Stimulated activated CD8-positive, alpha-beta memory T cell treated with anti-CD3 and anti-CD28 coated beads, Interleukin-7, amount 100 ng/mL, for 24 hours (primary cell): ENCODE measurements around the gene IFNL2.
"Not testable (repeated sequence)": the region's sequence is repeated elsewhere in the genome, so short reads cannot be mapped to it uniquely, and the experiment has no call there.

Source experiments
- DNase-seq: peaks from one replicate; pipeline ENCODE4 v3.0.0-alpha.2; 2020; ENCODE audit warnings: low read depth

IFNL2 gene

DNA sequence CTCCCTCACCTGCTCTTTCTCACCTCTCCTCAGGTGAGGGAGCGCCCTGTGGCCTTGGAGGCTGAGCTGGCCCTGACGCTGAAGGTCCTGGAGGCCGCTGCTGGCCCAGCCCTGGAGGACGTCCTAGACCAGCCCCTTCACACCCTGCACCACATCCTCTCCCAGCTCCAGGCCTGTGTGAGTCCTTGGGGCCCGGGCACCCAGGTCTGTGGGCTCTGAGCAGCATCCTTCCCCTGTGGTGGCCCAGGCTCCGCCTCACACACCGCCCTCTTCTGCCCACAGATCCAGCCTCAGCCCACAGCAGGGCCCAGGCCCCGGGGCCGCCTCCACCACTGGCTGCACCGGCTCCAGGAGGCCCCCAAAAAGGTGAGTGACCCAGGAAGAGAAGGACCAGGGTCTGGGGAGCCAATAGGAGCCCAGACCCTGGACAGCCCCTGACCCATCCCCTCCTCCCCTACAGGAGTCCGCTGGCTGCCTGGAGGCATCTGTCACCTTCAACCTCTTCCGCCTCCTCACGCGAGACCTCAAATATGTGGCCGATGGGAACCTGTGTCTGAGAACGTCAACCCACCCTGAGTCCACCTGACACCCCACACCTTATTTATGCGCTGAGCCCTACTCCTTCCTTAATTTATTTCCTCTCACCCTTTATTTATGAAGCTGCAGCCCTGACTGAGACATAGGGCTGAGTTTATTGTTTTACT, 29.9 kb downstream of the IFNL2 start:
- peak; percentile 26 for DNase-seq

DNA sequence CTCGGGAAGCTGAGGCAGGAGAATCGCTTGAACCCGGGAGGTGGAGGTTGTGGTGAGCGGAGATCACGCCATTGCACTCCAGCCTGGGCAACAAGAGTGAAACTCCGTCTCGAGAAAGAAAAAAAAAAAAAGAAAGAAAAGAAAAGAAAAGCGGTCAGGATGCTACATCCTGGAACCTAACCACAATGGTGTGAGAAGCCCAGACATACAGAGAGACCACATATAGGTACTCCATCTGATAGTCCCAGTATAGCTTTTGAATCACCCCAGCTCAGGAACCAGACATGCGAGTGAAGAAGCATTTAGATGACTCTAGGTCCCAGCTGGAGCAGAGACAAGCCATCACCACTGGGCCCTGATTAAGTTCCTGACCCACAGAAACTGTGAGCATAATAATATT, 31.2 kb downstream of the IFNL2 start:
- no peak for DNase-seq

DNA sequence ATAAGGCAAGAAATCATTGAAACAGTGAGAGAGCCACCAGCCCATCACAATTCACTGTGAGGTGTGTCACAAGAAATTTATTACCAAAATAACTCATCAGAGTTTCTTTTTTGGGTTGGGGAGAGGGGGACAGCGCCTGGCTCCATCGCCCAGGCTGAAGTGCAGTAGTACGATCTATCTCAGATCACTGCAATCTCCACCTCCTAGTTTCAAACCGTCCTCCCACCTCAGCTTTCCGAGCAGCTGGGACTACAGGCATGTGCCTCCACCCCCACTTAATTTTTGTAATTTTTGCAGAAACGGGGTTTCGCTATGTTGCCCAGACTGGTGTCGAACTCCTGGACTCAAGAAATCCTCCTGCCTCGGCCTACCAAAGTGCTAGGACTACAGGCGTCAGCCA, 31.6 kb downstream of the IFNL2 start:
- no peak for DNase-seq

DNA sequence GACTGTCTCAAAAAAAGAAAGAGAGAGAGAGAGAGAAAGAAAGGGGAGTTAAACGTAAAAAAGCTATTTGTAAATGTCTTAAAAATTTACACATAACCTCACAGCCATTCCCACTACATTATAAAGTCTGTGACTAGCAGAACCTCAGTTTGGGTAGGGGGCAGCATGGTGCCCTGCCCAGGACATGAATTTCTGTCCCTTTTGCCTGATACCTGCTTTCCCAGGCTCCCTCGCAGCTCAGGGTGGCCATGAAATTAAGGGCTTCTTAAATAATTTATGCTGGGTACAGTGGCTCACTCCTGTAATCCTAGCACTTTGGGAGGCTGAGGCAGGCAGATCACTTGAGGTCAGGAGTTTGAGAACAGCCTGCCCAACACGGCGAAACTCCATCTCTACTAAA, 32.8 kb downstream of the IFNL2 start:
- no peak for DNase-seq

DNA sequence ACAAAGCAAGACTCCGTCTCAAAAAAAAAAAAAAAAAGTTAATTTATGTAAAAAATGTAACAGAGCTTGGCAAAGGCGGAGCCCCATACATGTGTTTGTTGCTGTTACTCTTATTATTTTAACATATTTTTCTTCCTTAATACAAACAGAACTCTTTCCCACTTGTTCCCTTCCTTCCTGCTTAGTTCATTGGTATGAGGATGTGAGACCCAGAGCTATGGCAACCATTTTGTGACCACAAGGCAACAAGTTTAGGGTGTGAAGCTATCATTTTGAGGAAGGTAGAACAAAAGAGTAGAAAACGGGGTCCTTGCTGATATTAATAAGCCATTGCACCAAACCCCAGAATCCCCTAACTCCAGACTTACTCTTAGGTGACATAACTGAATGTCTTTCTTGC, 33.4 kb downstream of the IFNL2 start:
- DNase-seq = no peak

DNA sequence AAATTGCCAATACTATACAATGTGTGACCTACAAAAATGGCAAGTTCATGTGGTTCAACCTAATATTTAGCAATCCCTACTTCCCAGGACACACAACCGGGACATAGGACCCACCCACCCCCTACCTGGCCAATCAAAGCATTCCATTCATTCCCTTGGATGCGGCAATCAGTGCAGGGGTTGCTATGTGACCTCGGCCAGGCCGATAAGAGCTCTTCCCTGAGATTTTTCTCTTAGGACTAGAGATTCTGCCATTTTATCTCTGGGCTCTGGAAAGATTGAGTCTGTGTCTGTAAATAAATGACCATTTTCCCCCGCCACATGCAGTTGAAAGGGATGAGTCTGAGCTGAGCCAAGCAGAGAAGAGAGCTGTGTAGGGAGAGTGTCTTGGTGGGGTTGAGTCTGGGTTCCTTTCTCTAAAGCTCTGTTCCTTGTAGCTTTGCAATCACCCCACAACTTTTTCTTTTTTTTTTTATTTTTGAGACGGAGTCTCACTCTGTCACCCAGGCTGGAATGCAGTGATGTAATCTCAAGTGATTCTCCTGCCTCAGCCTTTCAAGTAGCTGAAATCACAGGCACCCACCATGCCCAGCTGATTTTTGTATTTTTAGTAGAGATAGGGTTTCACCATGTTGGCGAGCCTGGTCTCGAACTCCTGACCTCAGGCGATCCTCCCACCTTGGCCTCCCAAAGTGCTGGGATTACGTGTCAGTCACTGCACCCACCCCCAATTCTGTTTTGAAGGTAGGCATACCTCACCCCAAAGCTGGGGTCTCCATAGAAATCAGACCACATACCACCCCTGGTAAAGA, 35.4 kb downstream of the IFNL2 start:
- no peak for DNase-seq

DNA sequence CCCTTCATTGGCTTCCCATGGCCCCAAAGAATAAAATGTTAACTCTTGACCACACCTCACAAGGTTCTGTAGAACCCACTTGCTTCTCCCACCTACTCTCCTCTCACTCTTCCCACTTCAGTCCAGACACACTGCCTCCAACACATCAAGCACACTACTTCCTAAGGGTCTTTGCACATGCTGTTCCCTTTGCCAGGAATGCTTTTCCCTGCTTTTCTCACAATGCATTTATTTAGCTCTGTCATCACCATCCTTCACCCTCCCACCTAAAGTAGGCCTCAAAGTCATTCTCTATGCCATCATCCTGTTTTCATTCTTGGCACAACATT, 36.0 kb downstream of the IFNL2 start:
- no peak for DNase-seq

DNA sequence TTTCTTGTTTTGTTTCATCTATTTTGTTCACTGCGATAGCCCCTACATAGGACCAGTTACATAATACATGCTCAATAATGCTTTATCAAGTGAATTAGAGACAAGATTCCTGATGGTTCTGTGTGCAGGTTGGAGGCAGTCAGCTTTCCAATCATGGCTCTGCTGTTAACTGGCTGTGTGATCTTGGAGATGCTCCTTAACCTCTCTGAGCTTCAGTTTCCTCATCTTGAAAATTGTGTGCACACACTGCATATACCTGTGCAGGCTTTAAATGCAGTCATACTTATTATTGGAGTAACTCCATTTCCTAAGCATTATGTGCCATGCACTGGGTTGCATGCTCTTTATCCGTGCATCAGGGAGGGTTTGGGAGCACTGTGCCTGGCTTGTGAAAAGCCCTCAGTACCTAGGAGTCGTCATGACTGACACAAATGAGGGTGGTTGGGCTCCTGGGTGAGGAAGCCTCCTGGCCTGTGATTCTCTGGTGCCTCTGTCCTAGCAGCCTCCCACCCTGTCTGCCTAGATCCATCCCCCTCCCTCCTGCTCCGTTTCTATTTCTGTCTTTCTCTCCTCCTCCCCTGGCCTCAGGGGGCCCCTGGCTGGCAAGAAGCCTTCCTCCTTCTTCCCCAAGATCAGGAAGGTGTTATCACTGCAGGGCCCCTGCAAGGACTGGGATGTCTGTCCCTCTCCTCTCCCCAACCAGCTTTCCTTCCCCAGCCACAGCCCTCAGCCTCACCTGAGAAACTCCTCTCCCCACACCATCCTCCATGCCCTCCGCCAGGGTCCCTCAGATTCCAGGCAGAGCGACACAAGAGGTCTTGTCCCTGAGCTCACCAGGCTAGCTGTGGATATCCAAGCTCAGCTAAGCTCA, 36.7 kb downstream of the IFNL2 start:
- DNase-seq = no peak

DNA sequence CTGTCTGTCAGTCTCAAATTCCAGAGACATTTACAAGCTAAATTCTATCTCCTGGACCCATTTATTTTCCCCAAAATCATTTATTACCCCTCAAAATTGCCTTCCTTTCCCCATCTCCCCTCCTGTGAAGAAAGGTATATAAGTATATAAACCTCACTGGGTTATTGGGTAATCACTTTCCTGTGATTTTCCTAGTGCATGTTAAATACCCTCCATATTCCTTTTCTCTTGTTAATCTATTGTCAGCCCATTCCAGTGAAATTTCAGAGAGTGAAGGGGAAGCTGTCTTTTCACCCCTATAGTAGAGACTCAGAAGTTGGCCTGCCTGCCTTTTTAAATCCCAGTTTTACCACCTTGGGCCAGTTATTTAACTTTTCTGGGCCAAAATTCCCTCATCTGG, 37.9 kb downstream of the IFNL2 start:
- DNase-seq = no peak

DNA sequence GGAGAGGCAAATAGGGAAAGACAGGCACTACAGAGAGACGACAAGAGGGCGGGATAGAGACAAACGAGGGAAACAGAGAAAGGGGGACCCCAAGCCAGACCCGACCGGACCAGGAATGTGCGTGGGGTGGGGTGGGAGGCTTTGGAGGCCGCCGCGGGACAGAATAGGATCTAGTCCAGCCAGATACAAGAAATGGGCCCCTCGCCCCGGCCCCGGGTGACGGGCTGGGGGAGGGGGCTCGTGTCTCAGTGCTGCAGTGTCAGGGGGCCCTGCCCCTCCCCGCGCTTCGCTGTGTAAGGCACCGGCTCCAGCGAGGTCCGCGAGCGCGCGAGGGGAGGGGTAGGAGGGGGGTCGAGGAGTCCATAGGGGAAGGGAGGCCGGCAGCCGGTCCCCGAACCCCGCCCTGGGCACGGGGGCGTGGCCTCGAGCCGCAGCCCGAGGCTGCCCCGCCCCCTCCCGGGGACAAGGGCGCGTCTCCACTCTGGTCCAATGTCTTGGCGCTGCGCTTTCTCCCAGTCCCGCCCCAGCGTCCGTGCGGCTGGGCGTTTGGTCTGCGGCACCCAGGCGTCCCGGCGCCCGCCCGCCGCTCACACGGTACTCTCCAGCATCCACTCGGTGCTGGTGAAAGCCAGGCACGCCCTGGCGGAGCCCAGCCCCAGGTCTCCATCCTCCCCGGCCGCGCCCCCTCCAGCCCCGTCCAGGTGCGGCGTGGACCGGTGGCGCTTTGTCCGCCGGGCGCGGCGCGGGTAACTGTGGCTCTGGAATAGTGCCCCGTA, 39.0 kb downstream of the IFNL2 start:
- no peak for DNase-seq

DNA sequence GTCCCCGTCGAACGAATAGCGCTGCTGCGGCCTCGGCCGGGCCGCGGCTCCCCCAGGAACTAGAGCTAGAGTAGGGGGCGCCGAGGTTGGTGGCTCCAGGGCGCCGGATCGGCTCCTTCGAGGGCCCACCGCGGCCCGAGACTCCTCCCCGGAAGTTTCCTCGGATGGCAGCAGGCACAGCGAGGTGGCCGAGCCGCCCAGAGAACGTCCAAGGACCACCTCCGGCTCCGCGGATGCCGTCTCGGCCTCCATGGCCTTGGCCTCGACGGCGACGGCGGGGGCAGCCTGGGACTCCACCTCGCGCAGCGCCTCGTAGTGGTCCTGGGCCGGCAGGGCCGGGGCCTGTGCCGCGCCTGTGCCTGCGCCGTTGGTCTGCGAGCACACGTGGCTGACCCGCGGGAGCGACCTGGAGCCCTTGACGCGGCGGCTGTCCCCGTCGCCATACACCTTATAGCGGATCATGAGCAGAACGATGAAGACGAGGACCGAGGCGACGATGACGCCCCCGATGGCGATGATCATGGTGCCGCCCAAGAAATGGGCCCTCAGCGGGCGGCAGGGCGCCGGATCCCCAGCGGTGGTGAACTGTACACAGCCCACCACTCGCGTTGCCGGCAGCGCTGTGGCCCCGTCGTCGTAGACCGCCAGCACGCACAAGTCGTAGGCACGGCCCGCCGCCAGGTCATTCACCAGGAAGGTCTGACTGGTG, 39.8 kb downstream of the IFNL2 start:
- no peak for DNase-seq

DNA sequence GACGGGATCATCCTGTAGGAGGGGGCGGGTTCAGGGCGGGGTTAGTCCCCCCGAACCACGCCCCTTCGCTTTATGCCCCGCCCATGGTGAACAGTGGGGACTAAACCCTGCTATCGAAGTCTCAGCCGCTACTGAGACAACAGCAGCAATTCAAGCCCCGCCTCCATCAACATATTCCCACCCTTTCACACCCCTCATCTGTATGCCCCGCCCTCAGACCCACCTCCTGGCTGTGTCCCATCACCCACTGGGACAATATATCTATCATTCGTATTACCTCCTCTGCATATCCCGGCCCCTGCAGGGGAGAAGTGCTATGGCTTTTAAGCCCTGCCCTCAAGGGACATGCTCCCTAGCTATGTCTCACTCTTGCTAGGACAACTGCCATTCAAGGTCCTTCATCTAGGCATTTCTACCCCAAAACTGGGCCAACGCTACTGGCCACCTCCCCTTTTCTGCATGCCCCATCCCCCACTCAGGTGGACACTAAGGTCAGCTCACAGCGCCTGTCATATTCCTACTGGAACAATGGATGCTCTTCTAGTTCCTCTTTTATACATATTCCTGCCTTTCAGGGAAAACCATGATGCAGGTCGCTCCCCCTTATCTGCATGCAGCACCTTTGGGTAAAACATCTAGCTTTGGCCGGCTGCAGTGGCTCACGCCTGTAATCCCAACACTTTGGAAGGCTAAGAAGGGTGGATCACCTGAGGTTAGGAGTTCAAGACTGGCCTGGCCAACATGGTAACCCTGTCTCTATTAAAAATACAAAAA, 40.5 kb downstream of the IFNL2 start:
- DNase-seq = no peak

DNA sequence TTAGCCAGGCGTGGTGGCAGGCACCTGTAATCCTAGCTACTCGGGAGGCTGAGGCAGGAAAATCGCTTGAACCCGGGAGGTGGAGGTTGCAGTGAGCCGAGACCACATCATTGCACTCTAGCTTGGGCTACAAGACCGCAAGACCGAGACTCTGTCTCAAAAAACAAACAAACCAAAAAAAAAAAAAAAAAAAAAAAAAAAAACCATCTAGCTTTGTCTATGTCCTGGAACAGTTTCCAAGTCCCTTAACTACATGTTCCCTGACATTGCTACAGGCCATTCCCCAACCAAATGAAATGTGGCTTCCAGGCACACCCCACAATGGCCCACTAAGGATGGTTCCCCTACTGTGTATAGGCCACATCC, 41.1 kb downstream of the IFNL2 start:
- not testable (repeated sequence) for DNase-seq

DNA sequence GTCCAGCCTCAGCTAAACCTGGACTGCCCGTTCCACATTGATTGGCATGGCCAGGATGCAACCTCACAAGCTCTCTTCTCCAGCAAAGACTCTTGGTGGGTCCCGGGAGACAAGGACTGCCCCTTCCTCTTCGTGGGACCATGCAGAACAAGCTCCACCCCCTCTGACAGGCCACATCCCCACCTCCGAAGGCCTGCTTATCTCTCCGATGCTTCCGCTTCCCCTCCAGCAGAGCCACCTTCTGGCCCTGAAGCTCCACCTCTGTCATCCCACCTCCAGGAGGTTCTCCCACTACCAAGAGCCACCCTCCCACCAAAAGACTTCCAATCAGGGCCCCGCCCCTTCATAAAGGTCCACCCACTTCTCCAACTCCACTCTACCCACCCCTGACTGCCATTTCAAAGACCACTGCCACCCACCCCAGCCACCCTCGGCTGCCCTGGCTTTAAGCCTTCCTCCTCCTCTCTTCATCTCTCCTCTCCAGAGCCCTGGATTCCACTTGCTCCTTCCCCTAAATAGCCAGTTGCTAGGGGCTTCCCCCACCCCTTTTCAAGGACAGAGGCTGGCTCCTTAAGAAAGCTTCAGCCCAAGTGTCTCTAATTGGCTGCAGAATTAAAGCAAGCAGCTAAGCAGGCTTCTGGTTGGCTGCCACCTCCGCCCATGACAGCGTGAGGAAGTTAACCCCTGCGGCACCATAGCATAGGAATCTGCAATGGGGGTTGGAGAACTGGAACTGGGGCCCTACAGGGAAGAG, 42.5 kb downstream of the IFNL2 start:
- no peak for DNase-seq

DNA sequence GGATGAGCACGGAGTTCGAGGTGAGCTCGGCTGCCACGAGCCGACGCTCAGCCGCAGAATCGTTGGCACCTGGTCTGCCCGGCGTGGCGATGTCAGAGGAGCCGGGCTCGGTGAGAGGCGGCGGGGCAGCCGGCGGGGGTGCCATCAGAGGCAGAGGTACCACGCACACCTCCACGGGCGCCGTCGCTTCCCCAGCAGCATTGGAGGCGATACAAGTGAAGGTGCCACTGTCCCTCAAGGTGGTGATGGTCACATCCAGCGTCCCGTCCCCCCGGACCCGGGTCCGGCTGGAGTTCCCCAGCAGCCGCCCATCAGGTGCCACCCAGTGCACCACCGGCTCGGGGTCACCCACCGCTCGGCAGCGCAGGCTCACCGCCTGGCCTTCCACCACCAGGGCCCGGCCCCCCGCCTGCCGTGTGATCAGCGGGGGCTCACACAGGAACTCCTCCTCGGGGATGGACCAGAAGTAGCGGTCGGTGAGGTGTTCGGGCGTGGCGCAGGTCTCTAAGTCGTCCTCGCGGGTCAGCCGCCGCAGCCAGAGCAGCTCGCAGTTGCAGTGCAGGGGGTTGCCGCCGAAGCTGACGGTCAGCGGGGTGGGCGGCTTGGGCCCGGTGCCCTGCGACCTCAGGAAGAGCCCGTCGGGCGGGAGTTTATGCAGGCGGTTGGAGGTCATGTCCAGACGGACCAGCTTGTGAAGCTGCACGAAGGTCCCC, 46.0 kb downstream of the IFNL2 start:
- no peak for DNase-seq

DNA sequence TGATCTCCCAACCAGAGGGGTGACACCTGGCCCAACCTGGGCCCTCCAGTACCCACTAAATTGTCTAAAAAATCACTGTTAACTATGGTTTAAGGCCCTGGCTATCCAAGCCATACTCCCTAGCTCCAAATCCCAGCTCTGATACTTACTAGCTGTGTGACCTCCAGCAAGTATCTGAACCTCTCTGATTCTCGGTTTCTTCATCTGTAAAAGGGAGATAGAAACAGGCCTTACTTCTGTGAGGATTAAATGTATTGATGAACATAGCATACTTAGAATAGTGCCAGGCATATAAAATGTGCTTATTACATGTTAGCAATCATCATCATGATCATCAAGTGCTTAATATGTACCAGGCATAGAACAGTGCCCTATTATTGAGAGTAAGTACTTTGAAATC, 47.7 kb downstream of the IFNL2 start:
- DNase-seq = no peak

DNA sequence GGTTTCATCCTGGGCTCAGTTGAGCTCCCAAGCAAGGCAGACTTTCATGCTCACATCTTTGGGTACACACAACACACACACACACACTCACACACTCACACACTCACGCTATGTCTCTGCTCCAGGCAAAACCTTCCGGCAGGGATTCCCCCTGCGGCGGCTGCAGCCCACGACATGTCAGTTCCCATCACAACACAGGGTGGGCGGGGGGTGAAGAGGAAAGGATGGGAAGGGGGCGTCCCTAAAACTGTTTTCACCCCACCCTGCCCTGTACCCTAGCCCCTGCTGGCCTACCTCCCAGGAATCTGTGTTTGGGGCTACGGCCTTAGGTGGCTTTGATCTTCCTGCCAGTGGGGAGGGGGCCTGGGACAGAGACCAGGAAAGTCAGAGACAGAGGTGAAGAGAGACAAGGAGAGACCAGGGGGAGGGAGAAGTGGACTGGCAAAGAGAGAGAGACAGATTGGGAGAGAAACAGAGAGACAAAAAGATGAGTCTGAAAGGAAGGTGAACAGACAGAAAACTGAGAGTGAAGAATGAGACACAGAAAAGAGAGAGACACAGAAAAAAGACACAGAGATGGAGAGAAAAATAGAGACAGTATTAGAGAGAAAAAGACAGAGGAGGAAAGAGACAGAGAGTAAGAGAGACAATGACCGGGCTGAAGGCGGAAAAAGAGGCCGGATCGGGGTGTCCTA, 48.6 kb downstream of the IFNL2 start:
- DNase-seq = no peak

DNA sequence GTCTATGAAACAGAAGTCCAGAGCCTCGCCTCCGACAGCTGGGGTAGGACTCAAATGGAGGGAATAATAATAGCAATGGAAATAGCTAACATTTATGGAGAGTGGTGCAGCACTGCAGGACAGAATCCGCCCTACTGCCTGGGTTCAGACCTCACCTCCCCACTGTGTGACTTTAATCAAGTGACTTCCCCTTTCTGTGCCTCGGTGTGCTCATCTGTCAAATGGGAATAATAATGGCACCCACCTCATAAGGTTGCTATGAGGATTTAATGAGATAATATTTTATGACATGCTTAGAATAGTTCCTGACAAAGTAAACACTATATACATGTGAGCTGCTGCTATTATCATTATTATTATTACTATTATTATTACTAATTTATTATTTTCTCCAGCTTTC, 49.3 kb downstream of the IFNL2 start:
- DNase-seq = no peak

DNA sequence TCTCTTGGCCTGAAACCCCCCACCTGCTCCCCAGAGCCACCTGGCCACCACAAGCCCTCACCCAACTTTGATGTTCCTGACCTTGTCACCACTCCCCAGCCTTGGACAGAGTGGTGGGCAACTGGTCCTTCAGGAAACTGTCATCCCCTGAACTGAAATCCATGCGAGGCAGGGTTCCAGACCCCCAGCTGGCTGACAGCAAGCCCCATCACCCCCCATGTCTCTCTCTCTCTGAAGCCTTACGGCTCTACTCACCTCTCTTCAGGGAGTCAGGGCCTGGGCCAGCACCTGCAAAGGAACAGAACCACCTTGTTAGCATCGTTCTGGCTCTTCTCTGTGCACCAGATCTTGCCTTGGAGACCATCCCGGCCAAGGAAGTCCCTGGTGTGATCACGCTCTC, 49.9 kb downstream of the IFNL2 start:
- DNase-seq = no peak
